ENCODE results near the gene CCDC12. TPM values are rescaled to one million over a fixed set of nuclear protein-coding genes. Genes with fewer than 3 reads are reported as not detected.

CCDC12 gene
- total RNA-seq, 4 donors from 2014 or later: 30.8 to 61.5 (median 45.4) TPM

GRCh38 chr3:46901061-46901460 lies 75.5 kb downstream of the CCDC12 start:
- TF ChIP-seq, protein P1, sequence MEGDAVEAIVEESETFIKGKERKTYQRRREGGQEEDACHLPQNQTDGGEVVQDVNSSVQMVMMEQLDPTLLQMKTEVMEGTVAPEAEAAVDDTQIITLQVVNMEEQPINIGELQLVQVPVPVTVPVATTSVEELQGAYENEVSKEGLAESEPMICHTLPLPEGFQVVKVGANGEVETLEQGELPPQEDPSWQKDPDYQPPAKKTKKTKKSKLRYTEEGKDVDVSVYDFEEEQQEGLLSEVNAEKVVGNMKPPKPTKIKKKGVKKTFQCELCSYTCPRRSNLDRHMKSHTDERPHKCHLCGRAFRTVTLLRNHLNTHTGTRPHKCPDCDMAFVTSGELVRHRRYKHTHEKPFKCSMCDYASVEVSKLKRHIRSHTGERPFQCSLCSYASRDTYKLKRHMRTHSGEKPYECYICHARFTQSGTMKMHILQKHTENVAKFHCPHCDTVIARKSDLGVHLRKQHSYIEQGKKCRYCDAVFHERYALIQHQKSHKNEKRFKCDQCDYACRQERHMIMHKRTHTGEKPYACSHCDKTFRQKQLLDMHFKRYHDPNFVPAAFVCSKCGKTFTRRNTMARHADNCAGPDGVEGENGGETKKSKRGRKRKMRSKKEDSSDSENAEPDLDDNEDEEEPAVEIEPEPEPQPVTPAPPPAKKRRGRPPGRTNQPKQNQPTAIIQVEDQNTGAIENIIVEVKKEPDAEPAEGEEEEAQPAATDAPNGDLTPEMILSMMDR (IDR thresholded peaks at IDR 0.05): no peak
- ATAC-seq (ENCODE audit: low FRiP score): no peak
- DNase-seq (ENCODE audit: low spot score): no peak

DNA sequence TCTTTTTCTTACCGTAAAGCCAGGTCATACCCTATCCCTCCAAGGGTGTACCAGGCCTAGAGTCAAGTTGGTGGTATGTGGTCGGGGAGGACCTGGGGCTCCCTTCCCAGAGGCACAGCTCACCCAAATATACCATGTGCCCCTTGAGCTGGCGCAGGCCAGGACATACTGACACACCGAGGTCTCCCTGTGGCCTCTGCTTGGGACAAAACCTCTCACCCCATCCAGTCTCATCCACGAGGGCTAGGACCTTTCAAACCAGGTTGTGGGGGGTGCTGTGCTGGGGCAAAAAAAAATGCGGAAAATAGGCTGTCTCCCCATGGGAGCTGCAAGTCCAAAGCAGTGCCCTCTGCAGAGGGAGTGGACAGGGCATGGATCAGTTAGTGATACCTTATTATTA lies 76.2 kb downstream of the CCDC12 start:
- ATAC-seq (ENCODE audit: low FRiP score): no peak
- no peak for DNase-seq (ENCODE audit: low spot score)
- TF ChIP-seq, protein P1 (IDR thresholded peaks at IDR 0.05): no peak

DNA sequence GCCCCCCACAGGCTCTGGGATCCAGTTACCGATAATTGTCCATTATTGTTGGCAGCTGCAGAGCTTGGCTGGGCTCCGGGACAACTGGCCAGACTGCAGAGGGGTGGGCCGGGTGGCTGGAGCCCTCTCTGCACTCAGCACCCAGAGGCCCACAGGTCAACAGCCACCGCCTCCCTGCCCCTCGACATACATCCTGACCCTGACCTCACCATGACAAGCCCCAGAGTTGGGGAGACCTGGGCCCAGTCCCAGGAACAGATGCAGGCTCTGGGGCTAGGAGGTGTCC lies 76.6 kb downstream of the CCDC12 start:
- TF ChIP-seq, protein P1 (IDR thresholded peaks at IDR 0.05): no peak
- no peak for DNase-seq (ENCODE audit: low spot score)
- no peak for ATAC-seq (ENCODE audit: low FRiP score)

GRCh38 chr3:46899151-46900006 lies 77.2 kb downstream of the CCDC12 start:
- DNase-seq (ENCODE audit: low spot score) (no peak), ATAC-seq (ENCODE audit: low FRiP score) (no peak)
- TF ChIP-seq, protein P1 (IDR thresholded peaks at IDR 0.05): no peak

DNA sequence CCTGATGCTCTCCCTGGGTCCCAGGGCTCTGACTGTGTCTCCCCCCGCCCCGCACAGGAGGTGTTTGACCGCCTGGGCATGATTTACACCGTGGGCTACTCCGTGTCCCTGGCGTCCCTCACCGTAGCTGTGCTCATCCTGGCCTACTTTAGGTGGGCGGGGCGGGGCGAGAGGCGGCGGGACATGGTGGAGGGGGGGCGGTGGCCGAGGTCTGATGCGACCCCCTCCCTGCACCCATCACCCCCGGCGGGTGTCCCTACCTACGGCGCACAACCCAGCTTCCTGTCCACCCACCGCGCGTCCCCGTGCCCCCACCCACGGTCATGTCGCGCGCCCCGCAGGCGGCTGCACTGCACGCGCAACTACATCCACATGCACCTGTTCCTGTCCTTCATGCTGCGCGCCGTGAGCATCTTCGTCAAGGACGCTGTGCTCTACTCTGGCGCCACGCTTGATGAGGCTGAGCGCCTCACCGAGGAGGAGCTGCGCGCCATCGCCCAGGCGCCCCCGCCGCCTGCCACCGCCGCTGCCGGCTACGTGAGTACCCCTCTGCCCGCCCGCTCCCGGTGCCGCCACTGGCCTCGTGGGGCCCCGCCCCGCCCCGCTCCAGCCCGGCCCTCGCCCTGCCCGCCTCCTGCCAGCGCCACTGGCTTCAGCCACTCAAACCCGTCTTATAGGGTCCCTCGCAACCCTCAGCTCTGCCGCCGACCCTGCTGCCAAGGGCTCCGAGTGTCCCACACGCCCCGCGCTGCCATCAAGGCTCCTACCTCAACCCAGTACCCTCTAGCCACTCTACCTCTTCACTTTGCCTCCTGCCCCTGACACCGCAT lies 78.0 kb downstream of the CCDC12 start:
- ATAC-seq (ENCODE audit: low FRiP score) (no peak), DNase-seq (ENCODE audit: low spot score) (no peak)
- TF ChIP-seq, protein P1 (IDR thresholded peaks at IDR 0.05): no peak

GRCh38 chr3:46897829-46898320 lies 78.7 kb downstream of the CCDC12 start:
- DNase-seq (ENCODE audit: low spot score): no peak
- TF ChIP-seq, protein P1 (IDR thresholded peaks at IDR 0.05): no peak
- ATAC-seq (ENCODE audit: low FRiP score): no peak
